Measurements from ENCODE around the gene TTC23L.

TTC23L gene

GRCh38 chr5:34869256-34869655, 30.3 kb downstream of the TTC23L start:
- Histone ChIP-seq H3K9ac (ENCODE audit: low read depth, low read length) (no peak overlapping the region), H3K4me1 (ENCODE audit: insufficient read depth, low read length) (peaks cover 12% of the 10 kb centered on the region), H3K9me3 (ENCODE audit: control insufficient read depth, insufficient read depth, low read length) (0 out of 2 replicates have a peak, but pooled peaks cover 3% of the 10 kb centered on the region), H3K36me3 (ENCODE audit: insufficient read depth, low read length) (no peaks in the 10 kb centered on the region)

- Histone ChIP-seq H3K9me3 (ENCODE audit: control insufficient read depth, insufficient read depth, low read length) (0 out of 2 replicates have a peak, but pooled peaks cover 3% of the 10 kb centered on the region), H3K4me1 (ENCODE audit: insufficient read depth, low read length) (peaks cover 12% of the 10 kb centered on the region), H3K36me3 (ENCODE audit: insufficient read depth, low read length) (no peaks in the 10 kb centered on the region), H3K9ac (ENCODE audit: low read depth, low read length) (no peak overlapping the region)
Observed at GRCh38 chr5:34870382-34870781, 31.4 kb downstream of the TTC23L start.

- Histone ChIP-seq H3K36me3 (ENCODE audit: insufficient read depth, low read length) (no peaks in the 10 kb centered on the region), H3K9me3 (ENCODE audit: control insufficient read depth, insufficient read depth, low read length) (no peaks in the 10 kb centered on the region; the same call in 1 of the 2 replicates), H3K9ac (ENCODE audit: low read depth, low read length) (no peak overlapping the region), H3K4me1 (ENCODE audit: insufficient read depth, low read length) (no peaks in the 10 kb centered on the region)
Observed at GRCh38 chr5:34876275-34876674, 37.3 kb downstream of the TTC23L start.

- no peak overlapping the region for H3K9ac ChIP-seq (ENCODE audit: low read depth, low read length)
- no peaks in the 10 kb centered on the region; the same call in 1 of the 2 replicates for H3K9me3 ChIP-seq (ENCODE audit: control insufficient read depth, insufficient read depth, low read length)
- H3K4me1 ChIP-seq (ENCODE audit: insufficient read depth, low read length) = no peaks in the 10 kb centered on the region
- H3K36me3 ChIP-seq (ENCODE audit: insufficient read depth, low read length) = no peaks in the 10 kb centered on the region
Observed at GRCh38 chr5:34881246-34881645, 42.3 kb downstream of the TTC23L start.

GRCh38 chr5:34886392-34887119, 47.6 kb downstream of the TTC23L start:
- Histone ChIP-seq H3K9ac (ENCODE audit: low read depth, low read length) (no peak overlapping the region), H3K4me1 (ENCODE audit: insufficient read depth, low read length) (no peaks in the 10 kb centered on the region), H3K9me3 (ENCODE audit: control insufficient read depth, insufficient read depth, low read length) (no peaks in the 10 kb centered on the region), H3K36me3 (ENCODE audit: insufficient read depth, low read length) (no peaks in the 10 kb centered on the region)

- Histone ChIP-seq H3K36me3 (ENCODE audit: insufficient read depth, low read length) (no peaks in the 10 kb centered on the region), H3K4me1 (ENCODE audit: insufficient read depth, low read length) (no peaks in the 10 kb centered on the region), H3K9me3 (ENCODE audit: control insufficient read depth, insufficient read depth, low read length) (no peaks in the 10 kb centered on the region), H3K9ac (ENCODE audit: low read depth, low read length) (no peak overlapping the region)
Observed at GRCh38 chr5:34889394-34889793, 50.4 kb downstream of the TTC23L start.

- no peaks in the 10 kb centered on the region for H3K9me3 ChIP-seq (ENCODE audit: control insufficient read depth, insufficient read depth, low read length)
- no peaks in the 10 kb centered on the region for H3K4me1 ChIP-seq (ENCODE audit: insufficient read depth, low read length)
- peaks cover 8% of the 10 kb centered on the region; the same call in 1 of the 2 replicates for H3K36me3 ChIP-seq (ENCODE audit: insufficient read depth, low read length)
- no peak overlapping the region for H3K9ac ChIP-seq (ENCODE audit: low read depth, low read length)
Observed at GRCh38 chr5:34891981-34892380, 53.0 kb downstream of the TTC23L start.

- Histone ChIP-seq H3K9me3 (ENCODE audit: control insufficient read depth, insufficient read depth, low read length) (no peaks in the 10 kb centered on the region), H3K36me3 (ENCODE audit: insufficient read depth, low read length) (peaks cover 8% of the 10 kb centered on the region; the same call in 1 of the 2 replicates), H3K4me1 (ENCODE audit: insufficient read depth, low read length) (no peaks in the 10 kb centered on the region), H3K9ac (ENCODE audit: low read depth, low read length) (no peak overlapping the region)
Observed at GRCh38 chr5:34892414-34892813, 53.5 kb downstream of the TTC23L start.

GRCh38 chr5:34894716-34895115, 55.8 kb downstream of the TTC23L start:
- Histone ChIP-seq H3K9ac (ENCODE audit: low read depth, low read length) (no peak overlapping the region), H3K9me3 (ENCODE audit: control insufficient read depth, insufficient read depth, low read length) (no peaks in the 10 kb centered on the region), H3K4me1 (ENCODE audit: insufficient read depth, low read length) (peaks cover 8% of the 10 kb centered on the region; the same call in 1 of the 2 replicates), H3K36me3 (ENCODE audit: insufficient read depth, low read length) (peaks cover 8% of the 10 kb centered on the region; the same call in 1 of the 2 replicates)

GRCh38 chr5:34895641-34896419, 56.9 kb downstream of the TTC23L start:
- H3K36me3 ChIP-seq (ENCODE audit: insufficient read depth, low read length) = peaks cover 8% of the 10 kb centered on the region; the same call in 1 of the 2 replicates
- no peaks in the 10 kb centered on the region for H3K9me3 ChIP-seq (ENCODE audit: control insufficient read depth, insufficient read depth, low read length)
- peaks cover 8% of the 10 kb centered on the region; the same call in 1 of the 2 replicates for H3K4me1 ChIP-seq (ENCODE audit: insufficient read depth, low read length)
- H3K9ac ChIP-seq (ENCODE audit: low read depth, low read length) = no peak overlapping the region

- Histone ChIP-seq H3K4me1 (ENCODE audit: insufficient read depth, low read length) (peaks cover 8% of the 10 kb centered on the region; the same call in 1 of the 2 replicates), H3K36me3 (ENCODE audit: insufficient read depth, low read length) (peaks cover 8% of the 10 kb centered on the region), H3K9ac (ENCODE audit: low read depth, low read length) (no peak overlapping the region), H3K9me3 (ENCODE audit: control insufficient read depth, insufficient read depth, low read length) (no peaks in the 10 kb centered on the region)
Observed at GRCh38 chr5:34897646-34898045, 58.7 kb downstream of the TTC23L start.

- no peaks in the 10 kb centered on the region for H3K9me3 ChIP-seq (ENCODE audit: control insufficient read depth, insufficient read depth, low read length)
- no peak overlapping the region for H3K9ac ChIP-seq (ENCODE audit: low read depth, low read length)
- peaks cover 8% of the 10 kb centered on the region; the same call in 1 of the 2 replicates for H3K4me1 ChIP-seq (ENCODE audit: insufficient read depth, low read length)
- H3K36me3 ChIP-seq (ENCODE audit: insufficient read depth, low read length) = peaks cover 8% of the 10 kb centered on the region
Observed at GRCh38 chr5:34898258-34898895, 59.4 kb downstream of the TTC23L start.

- Histone ChIP-seq H3K36me3 (ENCODE audit: insufficient read depth, low read length) (peaks cover 8% of the 10 kb centered on the region), H3K4me1 (ENCODE audit: insufficient read depth, low read length) (peaks cover 8% of the 10 kb centered on the region; the same call in 1 of the 2 replicates), H3K9me3 (ENCODE audit: control insufficient read depth, insufficient read depth, low read length) (no peaks in the 10 kb centered on the region), H3K9ac (ENCODE audit: low read depth, low read length) (no peak overlapping the region)
Observed at GRCh38 chr5:34899066-34899465, 60.1 kb downstream of the TTC23L start.

- peaks cover 8% of the 10 kb centered on the region for H3K36me3 ChIP-seq (ENCODE audit: insufficient read depth, low read length)
- peaks cover 8% of the 10 kb centered on the region; the same call in 1 of the 2 replicates for H3K4me1 ChIP-seq (ENCODE audit: insufficient read depth, low read length)
- no peak overlapping the region for H3K9ac ChIP-seq (ENCODE audit: low read depth, low read length)
- no peaks in the 10 kb centered on the region for H3K9me3 ChIP-seq (ENCODE audit: control insufficient read depth, insufficient read depth, low read length)
Observed at GRCh38 chr5:34900652-34901051, 61.7 kb downstream of the TTC23L start.
